Spleen (tissue), 11 donors: ENCODE data around the gene POLR2A. TPM values are rescaled to one million over a fixed set of nuclear protein-coding genes. Genes with fewer than 3 reads are reported as not detected.

ENCODE experiments used
- DNase-seq: peaks from one replicate; pipeline ENCODE4 v3.0.0-alpha.2; 2020
- H3K27ac ChIP-seq, 8 donors: fragments of 200-600 bp; sonication (generic) in 7 of 8; 1 replicate in 4 of 8; 2 replicates in 4 of 8; pipeline versions ENCODE4 v1.5.0 to v1.8.0; 2016 to 2021; ENCODE audit warnings: inconsistent platforms in 4 of 8, mild to moderate bottlenecking in 4 of 8, moderate library complexity in 1 of 8
- H3K27me3 ChIP-seq, 7 donors: fragments of 200-600 bp; sonication (generic) in 6 of 7; replicated peaks in 1 of 7; 1 replicate in 4 of 7; 2 replicates in 3 of 7; pipeline versions ENCODE4 v1.5.0 to v1.8.0; 2016 to 2021; ENCODE audit warnings: inconsistent platforms in 3 of 7, mild to moderate bottlenecking in 1 of 7
- H3K36me3 ChIP-seq, 6 donors: fragments of 200-600 bp; sonication (generic) in 5 of 6; 1 replicate in 4 of 6; 2 replicates in 2 of 6; pipeline versions ENCODE4 v1.5.0 to v1.8.0; 2016 to 2021; ENCODE audit warnings: inconsistent platforms in 2 of 6
- H3K4me1 ChIP-seq, 6 donors: fragments of 200-600 bp; sonication (generic) in 5 of 6; 1 replicate in 3 of 6; 2 replicates in 3 of 6; pipeline versions ENCODE4 v1.5.0 to v1.8.0; 2016 to 2021; ENCODE audit warnings: inconsistent platforms in 3 of 6
- H3K4me3 ChIP-seq, 8 donors: fragments of 200-600 bp; sonication (generic) in 7 of 8; 1 replicate in 4 of 8; 2 replicates in 4 of 8; pipeline versions ENCODE4 v1.5.0 to v1.8.0; 2016 to 2021; ENCODE audit warnings: inconsistent platforms in 4 of 8, mild to moderate bottlenecking in 4 of 8, moderate library complexity in 2 of 8
- H3K9me3 ChIP-seq, 8 donors: fragments of 200-600 bp; sonication (generic) in 7 of 8; 1 replicate in 4 of 8; 2 replicates in 4 of 8; pipeline versions ENCODE4 v1.5.0 to v1.8.0; 2016 to 2021; ENCODE audit warnings: inconsistent platforms in 4 of 8
- POLR2A ChIP-seq, 3 donors: fragments of 450-650 bp; IDR thresholded peaks; one replicate each; pipeline ENCODE4 v1.5.1; 2017; ENCODE audit warnings: antibody characterized with exemption in 3 of 3, mild to moderate bottlenecking in 1 of 3
- POLR2AphosphoS5 ChIP-seq, 3 donors: sonication (generic); formaldehyde crosslinking; IDR thresholded peaks; one replicate each; pipeline ENCODE4 v1.5.1; 2017; ENCODE audit warnings: antibody characterized with exemption in 3 of 3
- WGBS, 5 donors: extraction: QIAGEN DNeasy Blood & Tissue Kit in 3 of 5; methylation state at CpG; one replicate each; pipeline versions ENCODE4 v1.1.5 to v1.1.7; 2013 to 2018; 5-methylcytosine and 5-hydroxymethylcytosine counted together
- intact Hi-C: fragments of 100-400 bp; cut with DNase I; formaldehyde crosslinking; loops from one replicate; pipeline ENCODE4 v1.15.0; 2023; ENCODE audit warnings: low total_unique reads
- polyA plus RNA-seq, 3 donors: library from polyadenylated mRNA; stranded (reverse); fragments of 200-250 nt; gene quantifications; one replicate each; pipeline ENCODE4 v1.2.1, GENCODE V29; 2013
- total RNA-seq, 7 donors: library from RNA; depleted of rRNA in 3 of 7; stranded (reverse); fragments of >200 nt in 3 of 7; fragmentation: NEBNext Ultra II Directional in 4 of 7; extraction: Animal tissue kit (Norgen Biotek cat#: 25700) in 4 of 7; gene quantifications; one replicate each; pipeline versions ENCODE4 v1.1.0 to v1.2.1, GENCODE V29; 2016 to 2021
- TF ChIP-seq, protein P1 (sequence below), 11 experiments: fragments of 200-600 bp in 7 of 11; fragments of 450-650 bp in 4 of 11; sonication (generic) in 4 of 11; IDR thresholded peaks in 8 of 11; conservative IDR thresholded peaks in 3 of 11; 1 replicate in 7 of 11; 2 replicates in 4 of 11; pipeline versions ENCODE4 v1.4.0 to v1.8.0; 2016 to 2021; ENCODE audit warnings: antibody characterized with exemption in 11 of 11, inconsistent platforms in 4 of 11, mild to moderate bottlenecking in 1 of 11
- donor health status: healthy with polysubstance abuse.
- donor health status: DM: no; HTN: no; CAD: no; lungs with moderate emphysema.
- donor health status: DM: no; HTN: no; CAD: no.
- donor health status: Bipolar disorder and iron deficiency.
- donor health status: healthy.
- donor health status: DM: no; HTN: no; CAD: no.
- donor health status: DM: yes; HTN: yes; CAD: no.

The POLR2A gene
- total and polyA plus RNA-seq, 10 donors: 8.2 to 196 (median 141) TPM

DNA sequence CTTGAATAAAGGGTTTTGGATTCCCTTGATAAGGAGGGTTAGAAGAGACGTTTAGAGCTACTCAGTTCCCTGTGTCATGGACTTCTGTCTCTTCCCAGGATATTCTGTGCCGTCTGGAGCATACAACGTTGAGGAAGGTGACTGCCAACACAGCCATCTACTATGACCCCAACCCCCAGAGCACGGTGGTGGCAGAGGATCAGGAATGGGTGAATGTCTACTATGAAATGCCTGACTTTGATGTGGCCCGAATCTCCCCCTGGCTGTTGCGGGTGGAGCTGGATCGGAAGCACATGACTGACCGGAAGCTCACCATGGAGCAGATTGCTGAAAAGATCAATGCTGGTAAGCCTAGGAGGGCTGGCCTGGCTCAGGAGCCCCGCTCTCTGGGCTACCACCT lies 24.7 kb downstream of the POLR2A start:
- H3K27me3 ChIP-seq: no peaks in the 10 kb centered on the region
- no peak overlapping the region for H3K4me3 ChIP-seq
- H3K36me3 ChIP-seq: peaks cover 8 to 100% (median 98%) of the 10 kb centered on the region in 6 donors
- TF ChIP-seq POLR2AphosphoS5 (IDR thresholded peaks at IDR 0.05) (no peak), POLR2A (IDR thresholded peaks at IDR 0.05) (no peak)
- TF ChIP-seq, protein P1, sequence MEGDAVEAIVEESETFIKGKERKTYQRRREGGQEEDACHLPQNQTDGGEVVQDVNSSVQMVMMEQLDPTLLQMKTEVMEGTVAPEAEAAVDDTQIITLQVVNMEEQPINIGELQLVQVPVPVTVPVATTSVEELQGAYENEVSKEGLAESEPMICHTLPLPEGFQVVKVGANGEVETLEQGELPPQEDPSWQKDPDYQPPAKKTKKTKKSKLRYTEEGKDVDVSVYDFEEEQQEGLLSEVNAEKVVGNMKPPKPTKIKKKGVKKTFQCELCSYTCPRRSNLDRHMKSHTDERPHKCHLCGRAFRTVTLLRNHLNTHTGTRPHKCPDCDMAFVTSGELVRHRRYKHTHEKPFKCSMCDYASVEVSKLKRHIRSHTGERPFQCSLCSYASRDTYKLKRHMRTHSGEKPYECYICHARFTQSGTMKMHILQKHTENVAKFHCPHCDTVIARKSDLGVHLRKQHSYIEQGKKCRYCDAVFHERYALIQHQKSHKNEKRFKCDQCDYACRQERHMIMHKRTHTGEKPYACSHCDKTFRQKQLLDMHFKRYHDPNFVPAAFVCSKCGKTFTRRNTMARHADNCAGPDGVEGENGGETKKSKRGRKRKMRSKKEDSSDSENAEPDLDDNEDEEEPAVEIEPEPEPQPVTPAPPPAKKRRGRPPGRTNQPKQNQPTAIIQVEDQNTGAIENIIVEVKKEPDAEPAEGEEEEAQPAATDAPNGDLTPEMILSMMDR (IDR thresholded peaks at IDR 0.05 in 8 of 11, conservative IDR thresholded peaks at IDR 0.05 in 3 of 11): no peak
- intact Hi-C loops: no loop called here
- DNase-seq: no peak
- no peak overlapping the region for H3K27ac ChIP-seq
- H3K4me1 ChIP-seq: no peaks in the 10 kb centered on the region
- WGBS, 5 donors: 93% methylated on average over 9 of the region's 9 CpGs
- no peaks in the 10 kb centered on the region for H3K9me3 ChIP-seq

DNA sequence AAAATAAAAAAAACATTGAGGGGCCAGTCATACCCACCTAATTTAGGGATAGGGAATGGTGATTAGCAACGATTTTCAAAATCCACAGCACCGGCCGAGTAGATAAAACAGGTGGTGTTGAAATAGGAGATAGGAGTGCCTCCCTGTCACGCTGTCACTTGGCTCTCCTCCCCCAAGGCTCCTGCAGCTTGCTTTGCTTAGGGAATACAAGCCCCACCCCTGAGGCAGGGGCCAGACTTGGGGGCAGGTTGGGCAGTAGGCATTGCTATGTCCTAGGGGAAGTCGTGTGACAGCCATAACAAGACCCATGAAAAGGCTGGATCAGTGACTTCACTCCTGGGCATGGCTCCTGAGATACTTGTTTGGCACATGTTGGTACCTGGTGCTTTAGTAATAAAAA lies 25.8 kb downstream of the POLR2A start:
- Histone ChIP-seq H3K27me3 (no peaks in the 10 kb centered on the region), H3K9me3 (no peaks in the 10 kb centered on the region), H3K4me3 (no peak overlapping the region), H3K4me1 (peaks cover 0 to 6% (median 5%) of the 10 kb centered on the region in 6 donors), H3K27ac (no peak overlapping the region), H3K36me3 (peaks cover 8 to 99% (median 93%) of the 10 kb centered on the region in 6 donors)
- 85 to 91% (median 90%) methylated on average over 5 of the region's 5 CpGs for WGBS, 5 donors
- intact Hi-C loops: loop anchor here (10.0 kb wide), 1 partner anchor 155 kb away; the partner anchor contains the start of genes KCTD11 and TMEM95
- no peak for DNase-seq
- TF ChIP-seq POLR2A (IDR thresholded peaks at IDR 0.05) (no peak), POLR2AphosphoS5 (IDR thresholded peaks at IDR 0.05) (peak in 1 of 3 donors; percentile 32)
- TF ChIP-seq, protein P1 (IDR thresholded peaks at IDR 0.05 in 8 of 11, conservative IDR thresholded peaks at IDR 0.05 in 3 of 11): no peak

DNA sequence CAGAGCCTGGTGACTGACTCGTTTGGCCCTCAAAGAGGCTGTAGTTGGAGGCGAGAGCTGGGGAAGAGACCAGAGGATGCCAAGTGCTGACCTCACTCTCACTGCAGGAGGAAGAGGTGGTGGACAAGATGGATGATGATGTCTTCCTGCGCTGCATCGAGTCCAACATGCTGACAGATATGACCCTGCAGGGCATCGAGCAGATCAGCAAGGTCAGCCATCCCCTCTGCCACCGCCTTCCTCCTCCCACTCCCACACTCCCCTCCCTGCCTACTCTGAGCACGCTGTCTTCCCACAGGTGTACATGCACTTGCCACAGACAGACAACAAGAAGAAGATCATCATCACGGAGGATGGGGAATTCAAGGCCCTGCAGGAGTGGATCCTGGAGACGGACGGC lies 26.9 kb downstream of the POLR2A start:
- WGBS, 5 donors: 68 to 81% (median 74%) methylated on average over 10 of the region's 10 CpGs
- H3K4me1 ChIP-seq: peaks cover 0 to 18% (median 8%) of the 10 kb centered on the region in 6 donors
- no peak overlapping the region for H3K4me3 ChIP-seq
- intact Hi-C loops: loop anchor here (10.0 kb wide), 1 partner anchor 156 kb away; the partner anchor contains the start of genes KCTD11 and TMEM95
- H3K27ac ChIP-seq: no peak overlapping the region
- DNase-seq: no peak
- H3K27me3 ChIP-seq: no peaks in the 10 kb centered on the region
- no peak for TF ChIP-seq POLR2AphosphoS5 (IDR thresholded peaks at IDR 0.05)
- no peak for TF ChIP-seq POLR2A (IDR thresholded peaks at IDR 0.05)
- TF ChIP-seq, protein P1 (IDR thresholded peaks at IDR 0.05 in 8 of 11, conservative IDR thresholded peaks at IDR 0.05 in 3 of 11): no peak
- H3K36me3 ChIP-seq: peaks cover 8 to 93% (median 82%) of the 10 kb centered on the region in 6 donors
- H3K9me3 ChIP-seq: no peaks in the 10 kb centered on the region

DNA sequence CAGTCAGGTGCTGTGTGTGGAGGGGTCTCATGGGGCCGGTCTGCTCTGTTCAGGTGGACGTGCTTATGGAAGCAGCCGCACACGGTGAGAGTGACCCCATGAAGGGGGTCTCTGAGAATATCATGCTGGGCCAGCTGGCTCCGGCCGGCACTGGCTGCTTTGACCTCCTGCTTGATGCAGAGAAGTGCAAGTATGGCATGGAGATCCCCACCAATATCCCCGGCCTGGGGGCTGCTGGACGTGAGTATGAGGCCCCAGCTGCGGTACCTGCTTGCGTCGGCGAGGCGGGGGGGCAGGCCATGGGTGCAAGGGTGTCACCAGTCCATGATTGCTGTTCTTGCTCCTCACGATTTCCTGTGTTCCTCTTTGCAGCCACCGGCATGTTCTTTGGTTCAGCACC lies 27.9 kb downstream of the POLR2A start:
- no peak for TF ChIP-seq POLR2AphosphoS5 (IDR thresholded peaks at IDR 0.05)
- no peak overlapping the region for H3K27ac ChIP-seq
- no peak overlapping the region for H3K4me3 ChIP-seq
- intact Hi-C loops: loop anchor here (10.0 kb wide), 1 partner anchor 157 kb away; the partner anchor contains the start of genes KCTD11 and TMEM95
- H3K36me3 ChIP-seq: peaks cover 8 to 88% (median 72%) of the 10 kb centered on the region in 6 donors
- H3K4me1 ChIP-seq: peaks cover 0 to 21% (median 8%) of the 10 kb centered on the region in 6 donors
- 84 to 96% (median 91%) methylated on average over 11 to 15 of the region's 15 CpGs for WGBS, 5 donors
- no peaks in the 10 kb centered on the region for H3K27me3 ChIP-seq
- DNase-seq: no peak
- H3K9me3 ChIP-seq: no peaks in the 10 kb centered on the region
